Measurements from ENCODE around the gene ITGB6. TPM values are rescaled to one million over a fixed set of nuclear protein-coding genes. Genes with fewer than 3 reads are reported as not detected.

ITGB6 gene
- total RNA-seq, 1 experiment from 2014 or later: 84.8 TPM

- Mint-ChIP-seq H3K4me3 (ENCODE audit: low read depth, unreplicated experiment) (no peak overlapping the region), H3K9me3 (ENCODE audit: low read depth, unreplicated experiment) (peaks cover 2% of the 10 kb centered on the region), H3K36me3 (ENCODE audit: insufficient read depth, unreplicated experiment) (peaks cover 18% of the 10 kb centered on the region), H3K4me1 (ENCODE audit: low read depth, unreplicated experiment) (no peaks in the 10 kb centered on the region), H3K27ac (ENCODE audit: unreplicated experiment) (no peak overlapping the region), H3K27me3 (ENCODE audit: unreplicated experiment) (no peaks in the 10 kb centered on the region)
- TF ChIP-seq, protein P1, sequence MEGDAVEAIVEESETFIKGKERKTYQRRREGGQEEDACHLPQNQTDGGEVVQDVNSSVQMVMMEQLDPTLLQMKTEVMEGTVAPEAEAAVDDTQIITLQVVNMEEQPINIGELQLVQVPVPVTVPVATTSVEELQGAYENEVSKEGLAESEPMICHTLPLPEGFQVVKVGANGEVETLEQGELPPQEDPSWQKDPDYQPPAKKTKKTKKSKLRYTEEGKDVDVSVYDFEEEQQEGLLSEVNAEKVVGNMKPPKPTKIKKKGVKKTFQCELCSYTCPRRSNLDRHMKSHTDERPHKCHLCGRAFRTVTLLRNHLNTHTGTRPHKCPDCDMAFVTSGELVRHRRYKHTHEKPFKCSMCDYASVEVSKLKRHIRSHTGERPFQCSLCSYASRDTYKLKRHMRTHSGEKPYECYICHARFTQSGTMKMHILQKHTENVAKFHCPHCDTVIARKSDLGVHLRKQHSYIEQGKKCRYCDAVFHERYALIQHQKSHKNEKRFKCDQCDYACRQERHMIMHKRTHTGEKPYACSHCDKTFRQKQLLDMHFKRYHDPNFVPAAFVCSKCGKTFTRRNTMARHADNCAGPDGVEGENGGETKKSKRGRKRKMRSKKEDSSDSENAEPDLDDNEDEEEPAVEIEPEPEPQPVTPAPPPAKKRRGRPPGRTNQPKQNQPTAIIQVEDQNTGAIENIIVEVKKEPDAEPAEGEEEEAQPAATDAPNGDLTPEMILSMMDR (IDR thresholded peaks at IDR 0.05; ENCODE audit: unreplicated experiment): no peak
- intact Hi-C loops (cut with micrococcal nuclease; ENCODE audit: unreplicated experiment): no loop called here
- no peak for DNase-seq
- CTCF ChIA-PET: no interaction called here
- no TSS peak for BruUV-seq (replicated peaks)
Observed at GRCh38 chr2:160114020-160114419, 86.1 kb downstream of the ITGB6 start.

DNA sequence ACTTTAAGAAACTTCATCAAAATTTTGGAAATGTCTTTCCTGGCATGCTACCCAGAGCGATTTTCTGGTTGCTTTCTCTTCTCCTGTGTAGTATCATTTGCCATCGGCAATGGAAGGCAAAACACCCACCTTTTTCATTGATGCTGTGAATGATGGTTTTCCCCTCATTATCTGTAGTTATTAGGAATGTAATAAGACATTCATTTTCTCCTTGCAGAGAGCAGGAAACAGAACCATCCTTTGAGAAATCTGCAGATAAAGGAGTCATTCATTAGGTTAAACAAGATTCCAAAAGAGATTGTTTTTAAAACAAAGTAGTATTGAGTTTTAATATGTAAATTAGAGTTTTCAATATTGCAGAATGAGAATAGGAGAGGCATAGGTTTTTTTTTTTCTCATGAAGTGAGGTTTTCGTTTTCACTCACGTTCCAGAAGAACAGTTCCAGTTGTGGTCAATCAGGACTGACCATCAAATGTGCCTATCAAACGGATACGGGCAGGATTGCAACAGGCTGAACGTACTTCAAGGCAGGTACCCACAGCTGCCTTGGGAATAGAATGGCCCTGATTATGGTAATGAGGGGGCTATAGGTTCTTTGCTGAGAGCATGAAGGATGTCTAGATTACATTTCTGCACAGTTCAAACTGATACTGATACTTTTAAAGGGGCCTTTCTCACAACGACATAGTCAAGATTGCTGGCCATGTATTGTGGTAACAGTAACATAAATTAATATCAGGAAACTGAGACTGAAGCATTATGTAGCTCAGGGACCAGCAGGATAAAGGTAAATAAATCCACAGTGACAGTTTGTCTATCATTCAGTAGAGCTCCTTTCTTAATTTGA is 87.9 kb downstream of the ITGB6 start:
- Mint-ChIP-seq H3K4me1 (ENCODE audit: low read depth, unreplicated experiment) (no peaks in the 10 kb centered on the region), H3K36me3 (ENCODE audit: insufficient read depth, unreplicated experiment) (peaks cover 21% of the 10 kb centered on the region), H3K4me3 (ENCODE audit: low read depth, unreplicated experiment) (no peak overlapping the region), H3K27ac (ENCODE audit: unreplicated experiment) (no peak overlapping the region), H3K9me3 (ENCODE audit: low read depth, unreplicated experiment) (no peaks in the 10 kb centered on the region), H3K27me3 (ENCODE audit: unreplicated experiment) (no peaks in the 10 kb centered on the region)
- intact Hi-C loops (cut with micrococcal nuclease; ENCODE audit: unreplicated experiment): loop anchor here (2.0 kb wide), 2 partner anchors 99 to 155 kb away; no protein-coding TSS in a partner anchor
- CTCF ChIA-PET: interaction anchor here (0.6 kb wide), 1 partner anchor 366 kb away, joined by 4 read pairs; no protein-coding TSS in a partner anchor
- TF ChIP-seq, protein P1 (IDR thresholded peaks at IDR 0.05; ENCODE audit: unreplicated experiment): no peak
- DNase-seq: no peak
- no TSS peak for BruUV-seq (replicated peaks)

- H3K36me3 Mint-ChIP-seq (ENCODE audit: insufficient read depth, unreplicated experiment): peaks cover 21% of the 10 kb centered on the region
- H3K4me3 Mint-ChIP-seq (ENCODE audit: low read depth, unreplicated experiment): no peak overlapping the region
- intact Hi-C loops (cut with micrococcal nuclease; ENCODE audit: unreplicated experiment): loop anchor here (1.0 to 2.0 kb wide), 3 partner anchors 100 to 860 kb away; no protein-coding TSS in a partner anchor
Observed at GRCh38 chr2:160110674-160111239, 89.3 kb downstream of the ITGB6 start.

More at GRCh38 chr2:160110674-160111239, 89.3 kb downstream of the ITGB6 start:
- no peak for DNase-seq
- no peaks in the 10 kb centered on the region for H3K4me1 Mint-ChIP-seq (ENCODE audit: low read depth, unreplicated experiment)
- BruUV-seq (replicated peaks): no TSS peak
- H3K27me3 Mint-ChIP-seq (ENCODE audit: unreplicated experiment): no peaks in the 10 kb centered on the region
- TF ChIP-seq, protein P1 (IDR thresholded peaks at IDR 0.05; ENCODE audit: unreplicated experiment): no peak
- CTCF ChIA-PET: interaction anchor here (1.0 to 1.4 kb wide), 5 partner anchors 31 to 953 kb away, joined by 4 to 7 read pairs (median 4); no protein-coding TSS in a partner anchor
- no peak overlapping the region for H3K27ac Mint-ChIP-seq (ENCODE audit: unreplicated experiment)
- H3K9me3 Mint-ChIP-seq (ENCODE audit: low read depth, unreplicated experiment): no peaks in the 10 kb centered on the region

Measured in Calu3 (cell line).